ENCODE results near the gene ERBB4.

Gene ERBB4

GRCh38 chr2:211939177-211939576 is 599.4 kb downstream of the ERBB4 start:
- no peak for DNase-seq

GRCh38 chr2:211934811-211935210 is 603.8 kb downstream of the ERBB4 start:
- DNase-seq = no peak

- DNase-seq = no peak
Observed at GRCh38 chr2:211931314-211931713, 607.3 kb downstream of the ERBB4 start.

DNA sequence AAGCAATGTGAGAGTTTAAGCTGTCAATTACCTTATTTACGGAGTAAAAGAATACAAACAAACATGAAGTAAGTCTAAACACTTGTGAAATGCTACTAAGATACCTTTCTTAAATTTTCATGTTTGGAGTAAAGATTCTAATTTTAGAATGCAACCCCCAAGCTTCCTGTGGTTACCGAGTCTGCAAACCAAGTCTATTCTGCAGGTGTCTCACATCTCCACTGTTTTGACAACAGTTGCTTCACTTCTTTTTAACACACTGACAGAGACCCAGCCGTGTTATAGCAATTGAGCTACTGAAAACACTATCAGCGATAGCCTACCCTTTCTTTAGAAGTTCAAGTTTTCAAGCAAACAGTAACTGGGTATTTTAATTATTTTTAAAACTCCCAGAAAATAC is 608.3 kb downstream of the ERBB4 start:
- no peak for DNase-seq

- peak in 9 of 56 donors; percentile 0 to 12 (median 4) for DNase-seq
Observed at GRCh38 chr2:211928201-211928600, 610.4 kb downstream of the ERBB4 start.

DNA sequence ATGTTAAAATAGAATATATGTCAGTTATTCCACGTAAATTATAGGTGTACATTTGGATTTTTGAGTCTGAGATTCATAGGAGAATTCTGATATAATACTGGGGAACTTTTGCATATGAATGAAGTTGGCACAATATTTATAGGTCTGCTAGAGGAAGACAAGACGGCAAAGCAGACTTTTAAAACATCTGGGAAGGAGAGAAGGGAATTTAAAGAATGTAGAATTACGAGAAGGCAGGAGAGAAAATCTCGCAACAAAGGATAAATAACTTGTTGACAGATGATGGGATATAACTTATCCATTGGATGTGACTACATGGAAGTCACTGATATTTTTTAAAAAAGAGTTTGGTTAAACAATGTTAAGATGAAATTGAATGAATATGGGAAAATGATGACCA is 615.6 kb downstream of the ERBB4 start:
- DNase-seq = no peak

GRCh38 chr2:211903961-211904360 is 634.6 kb downstream of the ERBB4 start:
- no peak for DNase-seq

DNA sequence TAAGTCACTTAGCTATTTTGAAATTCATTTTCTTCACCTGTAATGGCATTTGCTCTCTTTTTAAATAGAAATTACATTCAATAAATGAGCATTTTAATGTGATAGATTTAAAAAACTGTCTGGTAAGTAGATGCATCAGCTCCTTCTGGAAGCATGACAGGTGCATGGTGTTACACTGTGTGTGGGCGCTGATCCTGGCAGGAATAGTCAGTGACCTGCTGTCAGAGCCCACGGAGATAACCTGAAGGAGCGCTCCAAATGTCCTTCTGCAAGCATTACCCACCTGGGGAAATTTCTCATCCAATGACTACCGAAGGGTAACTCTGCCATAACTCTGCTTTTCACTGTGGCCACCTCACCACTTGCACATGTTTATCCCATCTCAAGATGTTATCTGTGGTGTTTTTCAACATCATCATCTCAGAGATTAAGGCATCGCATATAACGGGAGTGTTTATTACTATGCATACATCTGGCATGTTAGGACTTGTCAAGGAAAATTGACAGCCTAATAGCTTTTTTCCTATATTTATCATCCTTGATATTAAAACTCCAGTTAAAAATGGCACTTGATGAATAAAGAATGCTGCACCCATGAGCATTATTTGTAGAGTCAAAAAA is 637.3 kb downstream of the ERBB4 start:
- peak in 6 of 56 donors; percentile 1 to 4 (median 4) for DNase-seq

- no peak for DNase-seq
Observed at GRCh38 chr2:211900518-211900917, 638.1 kb downstream of the ERBB4 start.

GRCh38 chr2:211900000-211900399 is 638.6 kb downstream of the ERBB4 start:
- DNase-seq = peak in 1 of 56 donors; percentile 3

GRCh38 chr2:211898702-211899101 is 639.9 kb downstream of the ERBB4 start:
- no peak for DNase-seq

DNA sequence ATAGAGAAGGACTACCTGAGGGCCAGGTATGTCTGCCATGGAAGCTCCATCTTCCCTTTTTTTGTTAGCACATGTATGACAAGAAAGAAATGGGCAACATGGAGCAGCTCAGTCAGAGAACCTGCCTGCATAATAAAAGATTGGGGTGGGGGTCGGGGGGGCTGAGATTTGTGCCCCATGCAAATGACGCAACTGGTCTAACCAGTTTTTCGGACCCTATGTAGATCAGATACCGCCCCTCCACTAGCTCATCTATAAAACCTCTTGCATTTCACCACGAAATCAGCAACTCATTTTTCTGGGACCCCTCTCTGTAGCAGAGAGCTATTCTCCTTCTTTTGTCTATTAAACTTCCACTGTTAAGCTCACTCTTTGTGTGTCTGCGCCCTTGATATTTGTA is 657.2 kb downstream of the ERBB4 start:
- no peak for DNase-seq

- peak in 2 of 56 donors; percentile 2 to 3 for DNase-seq
Observed at GRCh38 chr2:211879323-211879722, 659.3 kb downstream of the ERBB4 start.

- no peak for DNase-seq
Observed at GRCh38 chr2:211877061-211877460, 661.5 kb downstream of the ERBB4 start.

DNA sequence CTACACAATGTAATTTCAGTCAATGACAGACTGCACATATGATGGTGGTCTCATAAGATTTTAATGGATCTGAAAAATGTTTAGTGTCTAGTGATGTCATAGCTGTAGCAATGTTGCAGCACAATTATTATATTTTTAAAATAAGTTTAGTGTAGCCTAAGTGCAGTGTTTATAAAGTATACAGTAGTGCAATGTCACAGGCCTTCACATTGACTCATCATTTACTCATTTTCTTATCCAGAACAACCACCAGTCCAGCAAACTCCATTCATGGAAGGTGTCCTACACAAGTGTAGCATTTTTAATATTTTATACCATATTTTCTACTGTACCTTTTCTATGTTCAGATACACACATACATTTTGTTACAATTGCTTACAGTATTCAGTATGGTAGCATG is 663.1 kb downstream of the ERBB4 start:
- DNase-seq = no peak

GRCh38 chr2:211868996-211869533 is 669.5 kb downstream of the ERBB4 start:
- no peak for DNase-seq

DNA sequence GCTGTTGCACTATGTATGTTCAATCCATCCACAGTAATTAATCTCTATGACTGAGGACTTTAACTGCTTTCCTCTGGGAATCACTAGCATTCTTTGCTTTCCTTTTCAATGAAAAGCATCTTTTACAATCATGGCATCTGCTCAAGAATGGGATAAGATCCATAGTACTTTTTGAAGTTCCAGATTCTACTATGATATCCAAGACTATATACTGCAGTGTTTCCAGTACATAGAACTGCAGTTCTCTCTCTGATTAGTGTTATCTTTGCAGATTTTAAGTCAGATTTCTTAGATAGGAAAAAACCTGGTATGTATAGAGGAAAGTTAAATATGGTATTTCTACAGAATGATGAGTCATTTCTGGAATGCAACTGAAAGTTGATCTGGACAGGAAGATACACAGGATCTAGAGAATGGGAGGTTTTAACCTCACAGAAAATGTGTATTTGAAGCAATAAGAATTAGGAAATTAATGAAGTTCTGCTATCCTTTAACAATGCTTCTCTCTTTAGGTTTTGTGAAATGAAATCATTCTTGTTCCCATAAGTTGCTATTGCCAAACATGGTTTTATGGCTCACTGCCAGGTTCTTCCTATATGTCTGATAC is 670.7 kb downstream of the ERBB4 start:
- DNase-seq = no peak

DNA sequence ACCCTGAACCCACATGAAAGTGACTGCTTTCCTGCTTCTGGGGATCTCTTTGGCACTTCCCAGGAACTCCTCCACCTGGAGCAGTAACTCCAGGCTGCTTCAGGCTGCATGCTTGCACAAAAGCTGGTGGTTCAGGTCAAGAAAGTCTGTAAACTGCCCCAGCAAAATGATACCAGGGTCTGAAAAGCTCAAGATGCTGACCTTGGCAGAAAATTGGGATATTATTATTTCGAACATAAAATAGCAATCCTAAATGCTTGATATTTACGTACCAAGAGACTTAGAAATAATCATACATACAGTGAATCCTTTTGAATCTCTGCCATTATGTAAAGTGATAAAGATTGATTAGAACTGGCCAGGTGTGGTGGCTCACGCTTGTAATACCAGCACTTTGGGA is 674.3 kb downstream of the ERBB4 start:
- no peak for DNase-seq

- no peak for DNase-seq
Observed at GRCh38 chr2:211860224-211860623, 678.4 kb downstream of the ERBB4 start.

DNA sequence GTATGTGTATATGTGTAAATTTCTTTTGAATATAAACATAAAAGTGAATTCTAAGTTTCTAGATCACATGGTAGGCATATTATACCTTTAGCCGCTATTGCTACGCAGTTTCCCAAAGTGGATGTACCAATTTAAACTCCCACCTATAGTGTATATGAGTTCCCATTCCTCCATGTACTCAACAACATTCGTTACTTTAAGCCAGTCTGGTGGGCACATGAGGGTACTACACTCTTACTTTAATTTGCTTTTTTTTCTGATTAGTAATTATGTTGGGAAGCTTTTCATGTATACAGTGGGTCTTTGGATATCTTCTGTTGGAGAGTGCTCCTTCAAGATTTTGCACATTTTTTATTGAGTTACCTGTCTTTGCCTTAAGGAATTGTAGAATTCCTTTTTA is 683.8 kb downstream of the ERBB4 start:
- no peak for DNase-seq

DNA sequence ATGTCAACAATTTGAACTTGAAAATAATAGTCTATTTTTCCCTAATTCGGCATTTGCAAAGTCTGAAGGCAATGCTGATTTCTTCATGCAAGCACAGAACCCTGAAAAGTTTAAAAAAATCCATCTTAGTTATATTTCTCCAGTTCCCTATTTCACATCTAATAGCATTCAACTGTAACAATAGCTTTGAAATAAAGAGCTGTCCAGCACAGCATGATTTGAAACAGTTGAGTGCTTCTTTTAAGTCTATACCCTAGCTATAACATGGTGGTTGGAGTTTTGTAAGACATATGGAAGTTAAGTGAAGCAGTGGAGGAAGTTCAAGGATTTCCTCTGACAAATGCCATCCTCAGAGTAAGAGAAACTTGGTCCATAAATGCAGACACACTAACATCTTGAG is 691.9 kb downstream of the ERBB4 start:
- no peak for DNase-seq

DNA sequence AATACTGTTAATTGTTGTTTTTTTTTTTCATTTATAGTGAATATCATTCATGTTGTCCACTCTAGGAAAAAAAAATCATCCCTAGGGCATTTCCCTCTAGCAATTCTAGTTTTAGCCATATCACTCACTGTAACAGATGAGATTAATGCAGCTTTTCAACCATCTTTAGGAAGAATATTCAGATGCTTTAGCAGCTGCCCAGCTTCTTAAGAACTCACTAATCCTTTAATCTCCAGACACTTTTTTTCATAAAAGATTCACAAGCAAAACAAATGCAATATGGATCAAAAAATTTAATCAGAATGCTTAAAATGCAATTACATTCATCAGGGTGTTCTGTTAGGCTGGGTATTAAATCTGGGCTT is 692.6 kb downstream of the ERBB4 start:
- no peak for DNase-seq

- DNase-seq = no peak
Observed at GRCh38 chr2:211845338-211846035, 693.1 kb downstream of the ERBB4 start.
